Transverse colon (tissue), 4 donors: ENCODE measurements around the gene OLFM4. TPM values are rescaled to one million over a fixed set of nuclear protein-coding genes. Genes with fewer than 3 reads are reported as not detected.

Experiments used
- DNase-seq: peaks from one replicate; pipeline ENCODE4 v3.0.0-alpha.2; 2019
- H3K27ac ChIP-seq, 4 donors: fragments of 200-600 bp; sonication (generic); 2 replicates each; pipeline ENCODE4 v1.5.1; 2016 to 2018; ENCODE audit warnings: inconsistent platforms in 4 of 4
- H3K27me3 ChIP-seq: fragments of 200-600 bp; sonication (generic); 2 replicates; pipeline ENCODE4 v1.5.1; 2017; ENCODE audit warnings: inconsistent platforms
- H3K36me3 ChIP-seq, 4 donors: fragments of 200-600 bp; sonication (generic); 2 replicates each; pipeline ENCODE4 v1.5.1; 2017 to 2019; ENCODE audit warnings: inconsistent platforms in 4 of 4
- H3K4me1 ChIP-seq, 4 donors: fragments of 200-600 bp; sonication (generic); 2 replicates each; pipeline ENCODE4 v1.5.1; 2017 to 2020; ENCODE audit warnings: inconsistent platforms in 4 of 4
- H3K4me3 ChIP-seq, 4 donors: fragments of 200-600 bp; sonication (generic); 1 replicate in 1 of 4; 2 replicates in 3 of 4; pipeline versions ENCODE4 v1.5.1 to v1.6.1; 2017 to 2019; ENCODE audit warnings: inconsistent platforms in 4 of 4
- H3K9me3 ChIP-seq, 2 donors: fragments of 200-600 bp; sonication (generic); 2 replicates each; pipeline ENCODE4 v1.5.1; 2017 to 2019; ENCODE audit warnings: inconsistent platforms in 2 of 2
- CTCF ChIP-seq, 5 experiments: fragments of 200-600 bp in 3 of 5; fragments of 450-650 bp in 2 of 5; sonication (generic) in 3 of 5; IDR thresholded peaks; 1 replicate in 2 of 5; 2 replicates in 3 of 5; pipeline ENCODE4 v1.5.1; 2016 to 2017; ENCODE audit warnings: antibody characterized with exemption in 5 of 5, inconsistent platforms in 3 of 5, mild to moderate bottlenecking in 2 of 5, moderate library complexity in 1 of 5
- EP300 ChIP-seq: sonication (generic); formaldehyde crosslinking; IDR thresholded peaks from one replicate; pipeline ENCODE4 v1.6.1; 2017; ENCODE audit warnings: antibody characterized with exemption, low read depth
- POLR2A ChIP-seq: fragments of 450-650 bp; IDR thresholded peaks from one replicate; pipeline ENCODE4 v1.6.1; 2016; ENCODE audit warnings: antibody characterized with exemption, mild to moderate bottlenecking, moderate library complexity
- POLR2AphosphoS5 ChIP-seq, 3 donors: sonication (generic); formaldehyde crosslinking; IDR thresholded peaks; one replicate each; pipeline ENCODE4 v1.6.1; 2016; ENCODE audit warnings: antibody characterized with exemption in 3 of 3
- WGBS, 2 donors: methylation state at CpG; one replicate each; pipeline ENCODE4 v1.1.5; 2018; ENCODE audit warnings: low coverage in 1 of 2; 5-methylcytosine and 5-hydroxymethylcytosine counted together
- in situ Hi-C, 4 donors: fragments of 200-750 bp; cut with MboI; loops; one replicate each; pipeline versions ENCODE4 v1.15.0 to v1.15.1; 2017; ENCODE audit warnings: low sequenced_read_pairs in 3 of 4, low pct_ligation_motif_present in 1 of 4, low pct_unique_long_range_greater_than_20kb in 1 of 4
- intact Hi-C: fragments of 100-400 bp; cut with DNase I; formaldehyde crosslinking; loops from one replicate; pipeline ENCODE4 v1.15.1; 2023; ENCODE audit warnings: low total_unique reads
- total RNA-seq, 4 donors: library from RNA; depleted of rRNA; stranded (reverse); fragments of >200 nt; gene quantifications; one replicate each; pipeline ENCODE4 v1.1.0, GENCODE V29; 2016

OLFM4 gene
- total RNA-seq, 4 donors from 2014 or later = 3.4 to 61.0 (median 51.9) TPM

GRCh38 chr13:53066411-53066810 lies 37.8 kb downstream of the OLFM4 start:
- 93% methylated on average over 2 of the region's 2 CpGs; no CpG with 5 or more reads in 1 of the 2 donors for WGBS, 2 donors
- Histone ChIP-seq H3K27me3 (no peaks in the 10 kb centered on the region), H3K4me1 (peaks cover 0 to 5% (median 1%) of the 10 kb centered on the region in 4 donors), H3K36me3 (no peaks in the 10 kb centered on the region), H3K27ac (no peak overlapping the region), H3K4me3 (no peak overlapping the region), H3K9me3 (no peaks in the 10 kb centered on the region)
- TF ChIP-seq POLR2AphosphoS5 (IDR thresholded peaks at IDR 0.05) (no peak), POLR2A (no peak), EP300 (no peak), CTCF (IDR thresholded peaks at IDR 0.05) (no peak)
- intact Hi-C loops (no loop called here), in situ Hi-C loops (no loop called here)
- no peak for DNase-seq

DNA sequence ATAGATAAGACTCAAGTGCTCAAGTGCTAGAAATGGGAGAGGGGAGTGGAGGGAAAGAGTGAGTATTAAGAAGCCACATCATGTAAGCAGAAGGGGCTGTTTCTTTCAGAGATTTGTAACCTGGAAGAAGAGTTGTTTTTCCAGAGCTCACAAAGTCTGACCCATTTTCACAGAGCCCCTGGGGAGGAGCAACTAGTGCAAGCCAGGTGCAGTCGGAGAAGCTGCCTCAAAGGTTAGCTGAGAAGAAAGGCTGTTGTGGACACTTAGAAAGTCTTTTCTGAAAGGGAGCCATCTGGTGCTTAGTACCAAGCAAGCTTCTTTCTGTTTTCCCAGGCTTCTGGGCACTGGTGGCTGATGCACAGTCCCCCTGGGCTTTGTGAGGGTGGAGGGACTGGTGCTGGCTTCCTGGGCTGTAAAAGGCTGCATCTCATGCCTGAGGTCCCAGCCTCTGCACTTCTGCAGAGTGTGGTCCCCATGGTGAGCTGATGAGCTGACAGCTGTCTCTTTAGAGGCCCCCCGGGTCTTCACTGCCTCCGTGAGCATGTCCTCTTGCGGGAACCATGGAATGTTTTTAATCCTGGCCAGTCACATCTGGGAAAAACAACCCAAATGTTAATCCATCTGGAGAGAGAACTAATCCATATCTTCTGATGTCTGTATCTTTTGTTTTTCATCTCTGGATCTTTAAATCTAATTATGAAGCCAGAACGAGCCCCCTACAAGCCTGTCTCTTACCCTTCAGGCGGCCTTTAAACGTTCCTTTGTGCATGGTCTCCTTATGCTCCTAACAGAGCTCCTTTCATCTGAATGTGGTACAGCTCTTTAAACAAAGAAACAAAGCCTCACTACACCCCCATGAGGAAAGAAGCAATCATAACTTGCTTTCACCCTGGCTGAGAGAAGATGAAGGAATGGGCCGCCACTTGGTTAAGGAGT lies 40.2 kb downstream of the OLFM4 start:
- no peak for TF ChIP-seq CTCF (IDR thresholded peaks at IDR 0.05)
- TF ChIP-seq POLR2A = no peak
- TF ChIP-seq EP300 = no peak
- TF ChIP-seq POLR2AphosphoS5 (IDR thresholded peaks at IDR 0.05) = no peak
- H3K4me3 ChIP-seq = no peak overlapping the region
- intact Hi-C loops (no loop called here), in situ Hi-C loops (no loop called here)
- H3K36me3 ChIP-seq = no peaks in the 10 kb centered on the region
- H3K9me3 ChIP-seq = no peaks in the 10 kb centered on the region
- no peaks in the 10 kb centered on the region for H3K27me3 ChIP-seq
- H3K4me1 ChIP-seq = peaks cover 0 to 5% (median 1%) of the 10 kb centered on the region in 4 donors
- DNase-seq = no peak
- no peak overlapping the region for H3K27ac ChIP-seq
- 55 to 57% methylated on average over 4 to 8 of the region's 8 CpGs for WGBS, 2 donors

DNA sequence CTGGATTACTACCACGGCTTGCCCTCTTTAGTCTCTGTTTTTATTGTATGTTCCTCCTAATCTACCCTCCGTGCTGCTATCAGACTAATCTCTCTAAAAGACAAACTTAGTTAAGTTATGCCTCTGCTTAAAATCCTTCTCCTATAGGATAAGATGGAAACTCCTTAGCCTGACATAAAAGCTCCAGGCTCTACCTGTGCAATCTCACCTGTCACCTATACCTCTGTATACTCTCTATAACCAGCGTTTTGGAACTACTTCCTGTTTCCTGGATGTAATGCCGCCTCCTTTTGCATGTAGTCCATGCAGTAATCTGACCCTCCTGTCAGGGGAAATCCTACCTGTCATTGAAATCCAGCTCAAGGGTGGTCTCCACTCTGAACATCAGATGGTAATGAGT lies 41.2 kb downstream of the OLFM4 start:
- Histone ChIP-seq H3K9me3 (no peaks in the 10 kb centered on the region), H3K27me3 (no peaks in the 10 kb centered on the region), H3K4me1 (peaks cover 0 to under 1% (median 0%) of the 10 kb centered on the region in 4 donors), H3K27ac (no peak overlapping the region), H3K36me3 (no peaks in the 10 kb centered on the region), H3K4me3 (no peak overlapping the region)
- 45 to 51% methylated on average over 4 of the region's 4 CpGs for WGBS, 2 donors
- no peak for DNase-seq
- TF ChIP-seq CTCF (IDR thresholded peaks at IDR 0.05) (no peak), POLR2A (no peak), EP300 (no peak), POLR2AphosphoS5 (IDR thresholded peaks at IDR 0.05) (no peak)
- in situ Hi-C loops = no loop called here
- intact Hi-C loops = no loop called here

- Histone ChIP-seq H3K4me3 (no peak overlapping the region), H3K9me3 (no peaks in the 10 kb centered on the region), H3K36me3 (no peaks in the 10 kb centered on the region), H3K27me3 (no peaks in the 10 kb centered on the region), H3K4me1 (no peaks in the 10 kb centered on the region), H3K27ac (no peak overlapping the region)
- in situ Hi-C loops = no loop called here
- DNase-seq = no peak
- WGBS, 2 donors = 56 to 58% methylated on average over 1 of the region's 1 CpG
- intact Hi-C loops = no loop called here
- TF ChIP-seq CTCF (IDR thresholded peaks at IDR 0.05) (no peak), POLR2AphosphoS5 (IDR thresholded peaks at IDR 0.05) (no peak), EP300 (no peak), POLR2A (no peak)
Measured at GRCh38 chr13:53073711-53074110, 45.1 kb downstream of the OLFM4 start.
